Muscle layer of duodenum (tissue), 2 donors: Measurements from ENCODE around the gene CTH.
A peak's percentile ranks its signal among the peaks of the same experiment; 100 is the strongest.

ENCODE experiments used
- H3K27ac ChIP-seq: one replicate; pipeline ENCODE4 v1.7.0; 2013; ENCODE audit warnings: mild to moderate bottlenecking, low read length
- H3K27me3 ChIP-seq: one replicate; pipeline ENCODE4 v1.7.0; 2013; ENCODE audit warnings: low read depth, mild to moderate bottlenecking, control low read depth, low read length
- H3K36me3 ChIP-seq, 2 donors: one replicate each; pipeline ENCODE4 v1.7.0; 2013; ENCODE audit warnings: low read length in 2 of 2, control low read depth in 1 of 2, mild to moderate bottlenecking in 1 of 2; ENCODE audit not compliant: insufficient read depth in 2 of 2, control insufficient read depth in 1 of 2
- H3K4me1 ChIP-seq, 2 donors: one replicate each; pipeline ENCODE4 v1.7.0; 2013; ENCODE audit warnings: low read length in 2 of 2, mild to moderate bottlenecking in 2 of 2, control low read depth in 1 of 2, moderate library complexity in 1 of 2; ENCODE audit not compliant: insufficient read depth in 2 of 2, control insufficient read depth in 1 of 2
- H3K4me3 ChIP-seq, 2 donors: one replicate each; pipeline ENCODE4 v1.7.0; 2013; ENCODE audit warnings: low read length in 2 of 2, low read depth in 1 of 2, mild to moderate bottlenecking in 1 of 2
- H3K9me3 ChIP-seq, 2 donors: one replicate each; pipeline ENCODE4 v1.7.0; 2013; ENCODE audit warnings: low read length in 2 of 2, control low read depth in 1 of 2, mild to moderate bottlenecking in 1 of 2; ENCODE audit not compliant: control insufficient read depth in 1 of 2
- donor health status: healthy.

The CTH gene

DNA sequence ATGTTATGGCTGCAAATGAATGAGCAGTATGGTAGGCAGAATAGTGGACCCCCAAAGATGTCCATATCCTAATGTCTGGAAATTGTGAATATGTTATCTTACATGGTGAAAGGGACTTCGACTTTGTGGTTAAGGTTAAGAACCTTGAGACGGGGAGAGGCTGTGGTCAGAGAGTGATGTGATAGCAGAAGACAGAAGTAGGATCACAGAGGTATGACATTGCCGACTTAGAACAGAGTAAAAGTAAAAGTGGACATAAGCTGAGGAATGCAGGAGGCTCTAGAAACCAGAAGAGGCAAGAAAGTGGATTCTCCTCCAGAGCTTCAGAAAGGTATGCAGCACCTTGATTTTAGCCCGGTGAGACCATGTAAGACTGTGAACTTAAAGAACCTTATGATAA lies 74.6 kb downstream of the CTH start:
- no peak overlapping the region for H3K4me3 ChIP-seq
- H3K36me3 ChIP-seq = no peaks in the 10 kb centered on the region
- no peak overlapping the region for H3K27ac ChIP-seq
- no peaks in the 10 kb centered on the region for H3K9me3 ChIP-seq
- peaks cover 7 to 9% of the 10 kb centered on the region in 2 donors for H3K4me1 ChIP-seq
- H3K27me3 ChIP-seq = no peaks in the 10 kb centered on the region

DNA sequence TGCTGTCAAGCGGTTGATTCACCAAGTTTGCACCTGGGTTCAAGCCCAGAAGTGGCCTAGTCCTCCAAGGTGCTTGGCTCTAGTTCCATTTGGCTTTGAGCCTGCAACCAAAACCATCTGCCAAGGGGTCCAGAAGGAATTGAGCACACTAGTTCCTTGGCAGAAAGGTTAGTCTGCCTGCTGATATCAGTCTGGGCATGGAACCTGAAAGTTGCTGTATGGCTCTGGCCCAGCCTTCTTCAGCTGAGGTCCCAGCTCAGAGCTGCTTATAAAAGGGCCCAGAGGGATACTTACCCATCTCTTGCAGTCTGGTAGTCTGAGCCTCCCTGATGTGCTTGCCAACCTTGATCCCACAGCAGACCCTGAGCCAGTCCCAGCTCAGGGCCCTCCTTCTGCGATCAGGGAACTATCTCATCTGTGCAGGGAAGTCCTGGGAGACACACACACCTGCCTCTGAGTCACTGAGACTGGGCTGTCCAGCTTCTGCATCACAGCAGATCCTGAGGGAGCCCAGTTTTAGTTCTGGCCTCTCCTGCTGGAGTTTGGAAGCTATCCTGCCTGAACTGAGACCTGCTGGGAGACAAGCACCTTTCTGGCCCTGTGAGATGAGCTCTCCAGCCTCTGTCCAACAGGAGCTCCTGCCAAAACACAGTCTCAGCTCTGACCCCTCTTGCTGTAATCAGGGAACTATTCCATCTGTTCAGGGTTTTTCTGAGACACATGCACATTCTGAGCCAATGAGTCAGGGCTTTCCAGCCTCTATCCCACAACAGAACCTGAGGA lies 75.8 kb downstream of the CTH start:
- H3K9me3 ChIP-seq = no peaks in the 10 kb centered on the region
- H3K4me1 ChIP-seq = peaks cover 7 to 9% of the 10 kb centered on the region in 2 donors
- H3K4me3 ChIP-seq = no peak overlapping the region
- H3K27ac ChIP-seq = peak overlapping the region; percentile 21
- H3K36me3 ChIP-seq = no peaks in the 10 kb centered on the region
- H3K27me3 ChIP-seq = no peaks in the 10 kb centered on the region

- Histone ChIP-seq H3K9me3 (no peaks in the 10 kb centered on the region), H3K36me3 (no peaks in the 10 kb centered on the region), H3K4me1 (peaks cover 7 to 9% of the 10 kb centered on the region in 2 donors), H3K27ac (no peak overlapping the region), H3K4me3 (no peak overlapping the region), H3K27me3 (no peaks in the 10 kb centered on the region)
These were observed 76.4 kb downstream of the CTH start for GRCh38 chr1:70487459-70487815.

GRCh38 chr1:70487910-70488665 lies 77.0 kb downstream of the CTH start:
- H3K4me3 ChIP-seq = no peak overlapping the region

More at GRCh38 chr1:70487910-70488665, 77.0 kb downstream of the CTH start:
- Histone ChIP-seq H3K36me3 (no peaks in the 10 kb centered on the region), H3K27me3 (no peaks in the 10 kb centered on the region), H3K4me1 (peaks cover 7 to 9% of the 10 kb centered on the region in 2 donors), H3K9me3 (no peaks in the 10 kb centered on the region), H3K27ac (no peak overlapping the region)
